HG02571 (cell line): ENCODE data around the gene TAS2R13.

Experiments used
- ATAC-seq: cut with Tn5 transposase; IDR thresholded peaks from one replicate; pipeline ENCODE4 v1.9.1; 2021; ENCODE audit warnings: mild to moderate bottlenecking, moderate library complexity; ENCODE audit not compliant: unreplicated experiment

Gene TAS2R13, protein sequence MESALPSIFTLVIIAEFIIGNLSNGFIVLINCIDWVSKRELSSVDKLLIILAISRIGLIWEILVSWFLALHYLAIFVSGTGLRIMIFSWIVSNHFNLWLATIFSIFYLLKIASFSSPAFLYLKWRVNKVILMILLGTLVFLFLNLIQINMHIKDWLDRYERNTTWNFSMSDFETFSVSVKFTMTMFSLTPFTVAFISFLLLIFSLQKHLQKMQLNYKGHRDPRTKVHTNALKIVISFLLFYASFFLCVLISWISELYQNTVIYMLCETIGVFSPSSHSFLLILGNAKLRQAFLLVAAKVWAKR

DNA sequence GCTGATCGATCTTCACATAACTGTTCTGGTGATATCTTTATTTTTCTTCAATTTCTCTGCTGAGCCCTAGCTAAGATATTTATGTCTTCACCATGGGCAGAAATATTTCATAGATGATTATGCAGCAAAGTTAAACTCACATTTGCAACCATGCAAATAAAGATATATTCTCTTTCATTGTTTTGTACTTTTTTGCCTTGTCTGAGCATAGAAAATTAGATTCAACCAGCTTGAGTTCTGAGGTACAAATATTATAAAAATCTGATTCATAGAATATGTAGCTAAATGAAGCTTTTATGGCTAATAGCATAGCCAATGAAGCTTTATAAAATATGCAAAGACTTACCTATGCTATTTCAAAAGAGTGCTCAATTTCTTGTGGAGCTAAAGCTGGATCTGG, at the start of gene TAS2R13:
TAS2R13 (minus strand) TSS at position 101 of the 400 bp plus-strand sequence. CDS start 264 bp downstream, outside the sequence.
- ATAC-seq = no peak

- no peak for ATAC-seq
These were observed 48.4 kb upstream of the TAS2R13 start for GRCh38 chr12:10957741-10958140.

- no peak for ATAC-seq
These were observed 46.7 kb upstream of the TAS2R13 start for GRCh38 chr12:10956085-10956484.

DNA sequence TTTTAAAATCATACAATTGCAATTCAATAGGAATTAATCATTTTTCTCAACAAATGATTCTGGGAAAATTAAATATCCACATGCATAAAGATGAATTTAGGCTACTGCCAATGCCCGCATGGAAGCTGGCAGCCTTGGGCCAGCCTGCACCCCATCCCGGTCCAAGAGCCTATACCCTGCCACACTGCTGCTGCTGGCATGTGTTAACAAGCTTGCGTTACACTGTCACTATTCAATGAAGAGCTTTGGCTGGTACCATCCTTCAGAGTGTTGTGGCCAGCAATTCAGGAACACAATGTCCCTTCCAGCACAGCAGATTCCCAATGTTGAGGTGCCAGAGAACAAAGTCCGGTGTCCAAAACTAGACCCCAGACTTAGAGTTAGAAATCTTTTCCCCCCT, 43.3 kb upstream of the TAS2R13 start:
- no peak for ATAC-seq

DNA sequence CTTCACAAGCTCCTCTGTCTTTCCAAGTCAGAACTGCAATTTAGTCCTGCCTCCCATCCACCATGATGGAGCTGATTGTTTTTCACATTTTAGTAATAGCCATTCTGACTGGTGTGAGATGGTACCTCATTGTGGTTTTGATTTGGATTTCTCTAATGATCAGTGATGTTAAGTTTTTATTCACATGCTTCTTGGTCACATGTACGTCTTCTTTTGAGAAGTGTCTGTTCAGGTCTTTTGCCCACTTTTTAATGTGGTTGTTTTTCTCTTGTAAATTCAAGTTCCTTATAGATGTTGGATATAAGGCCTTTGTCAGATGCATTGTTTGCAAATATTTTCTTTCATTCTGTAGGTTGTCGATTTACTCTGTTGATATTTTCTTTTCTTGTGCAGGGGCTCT, 33.8 kb upstream of the TAS2R13 start:
- no peak for ATAC-seq

GRCh38 chr12:10941916-10942607, 32.7 kb upstream of the TAS2R13 start:
- no peak for ATAC-seq

DNA sequence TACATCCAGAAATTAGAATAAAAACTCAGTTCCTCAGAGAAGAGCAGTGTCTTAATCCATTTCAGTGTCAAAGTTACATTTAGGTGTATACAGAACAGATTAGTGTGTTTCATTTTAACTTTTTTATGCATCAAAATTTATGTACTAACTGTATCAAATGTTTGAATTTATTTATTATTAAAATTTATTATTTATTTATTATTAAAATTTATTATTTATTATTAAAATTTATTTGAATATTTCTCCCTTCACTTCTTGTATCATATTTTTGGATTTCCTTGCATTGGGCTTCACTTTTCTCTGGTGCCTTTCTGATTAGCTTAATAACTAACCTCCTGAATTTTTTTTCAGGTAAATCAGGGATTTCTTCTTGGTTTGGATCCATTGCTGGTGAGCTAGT, 32.0 kb upstream of the TAS2R13 start:
- no peak for ATAC-seq

GRCh38 chr12:10940389-10940788, 31.0 kb upstream of the TAS2R13 start:
- ATAC-seq = no peak

DNA sequence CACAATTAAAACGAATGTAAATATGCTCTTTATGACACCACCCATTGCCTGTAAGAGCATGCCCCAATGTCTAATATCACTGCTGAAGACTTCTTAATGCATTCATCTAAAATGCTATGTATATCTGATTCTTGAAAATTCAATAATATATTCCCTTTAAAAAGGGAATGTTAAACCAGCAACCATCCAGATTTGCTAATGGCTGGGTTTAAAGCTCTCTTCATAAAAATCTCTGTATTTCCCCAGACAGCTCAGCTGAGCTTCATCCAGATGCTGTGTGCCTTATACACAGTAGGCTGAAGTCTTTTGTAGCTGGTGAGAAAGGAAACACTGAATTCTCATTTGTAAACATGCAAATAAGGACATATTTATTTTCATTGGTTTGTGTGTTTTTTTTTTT, 29.8 kb upstream of the TAS2R13 start, which contains the start of gene TAS2R14:
TAS2R14 (minus strand) TSS at position 101 of the 400 bp plus-strand sequence; CDS start at position 45, 56 bp downstream.
- ATAC-seq = no peak

DNA sequence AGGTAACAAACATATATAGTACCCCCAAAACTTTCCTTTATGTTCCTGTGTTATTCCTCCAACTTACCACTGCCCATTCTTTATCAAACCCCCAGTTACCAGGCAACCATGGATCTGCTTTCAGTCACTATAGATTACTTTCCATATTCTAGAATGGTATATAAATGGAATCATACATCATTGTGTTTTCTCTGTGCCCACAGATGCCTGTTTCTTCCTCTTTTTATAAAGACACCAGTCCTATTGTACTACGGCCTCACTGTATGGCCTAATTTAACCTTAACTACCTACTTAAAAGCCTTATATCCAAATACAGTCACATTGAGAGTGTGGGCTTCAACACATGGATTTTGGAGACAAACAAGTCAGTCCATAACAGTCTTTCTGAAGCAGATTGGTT, 27.1 kb upstream of the TAS2R13 start:
- no peak for ATAC-seq

- ATAC-seq = no peak
These were observed 19.5 kb upstream of the TAS2R13 start, which contains the start of gene PRH2 for GRCh38 chr12:10928746-10929286. PRH2 (plus strand) TSS chr12:10929236; CDS start chr12:10929274, 38 bp downstream.

DNA sequence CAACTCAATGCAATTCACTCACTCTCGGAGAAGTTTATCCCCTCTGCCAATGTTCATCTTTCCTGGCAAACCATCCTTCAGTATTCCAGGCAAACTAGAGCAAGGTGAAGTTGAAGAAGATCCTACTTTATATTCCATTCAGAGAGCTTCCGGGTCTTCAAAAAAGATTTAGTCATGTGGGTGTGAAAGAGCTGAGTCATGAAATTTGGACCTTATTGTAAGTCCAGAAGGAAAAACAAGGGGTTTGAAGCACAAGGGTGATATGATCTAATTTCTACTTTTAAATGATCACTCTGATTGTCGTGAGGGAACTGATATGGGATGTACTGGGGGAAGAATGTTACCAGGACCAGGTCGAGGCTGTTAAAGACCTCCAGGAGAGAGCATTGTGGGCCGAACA, 16.9 kb upstream of the TAS2R13 start:
- ATAC-seq = no peak

DNA sequence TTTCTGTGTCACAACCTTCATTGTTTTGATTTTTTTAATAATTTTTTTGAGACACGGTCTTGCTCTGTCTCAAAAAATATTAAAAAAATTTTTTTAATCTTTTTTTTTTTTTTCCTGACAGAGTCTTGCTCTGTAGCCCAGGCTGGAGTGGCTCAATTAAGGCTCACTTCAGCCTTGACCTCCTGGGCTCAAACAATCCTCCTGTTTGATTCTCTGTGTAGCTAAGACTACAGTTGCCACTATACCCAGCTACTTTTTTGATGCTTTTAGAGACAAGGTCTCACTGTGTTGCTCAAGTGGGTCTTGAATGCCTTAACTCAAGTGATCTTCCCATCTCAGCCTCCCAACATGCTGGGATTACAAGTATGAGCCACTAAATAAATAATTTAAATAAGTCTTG, 10.4 kb upstream of the TAS2R13 start:
- ATAC-seq = no peak

GRCh38 chr12:10910380-10910779, 1.0 kb upstream of the TAS2R13 start:
- ATAC-seq = no peak

DNA sequence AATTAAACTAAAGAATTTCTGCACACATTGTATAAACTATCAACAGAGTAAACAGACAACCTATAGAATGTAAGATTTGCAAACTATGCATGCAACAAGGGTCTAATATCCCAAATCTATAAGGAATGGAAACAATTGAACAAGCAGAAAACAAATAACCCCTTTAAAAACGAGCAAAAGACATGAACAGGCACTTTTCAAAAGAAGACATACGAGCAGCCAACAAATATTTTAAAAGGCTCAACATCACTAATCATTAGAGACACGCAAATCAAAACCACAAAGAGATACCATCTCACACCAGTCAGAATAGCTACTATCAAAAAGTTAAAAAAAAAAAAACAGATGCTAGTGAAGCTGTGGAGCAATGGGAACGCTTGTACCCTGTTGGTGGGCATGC, 4.7 kb downstream of the TAS2R13 start:
- ATAC-seq = no peak

- no peak for ATAC-seq
These were observed 7.9 kb downstream of the TAS2R13 start for GRCh38 chr12:10901427-10901826.

DNA sequence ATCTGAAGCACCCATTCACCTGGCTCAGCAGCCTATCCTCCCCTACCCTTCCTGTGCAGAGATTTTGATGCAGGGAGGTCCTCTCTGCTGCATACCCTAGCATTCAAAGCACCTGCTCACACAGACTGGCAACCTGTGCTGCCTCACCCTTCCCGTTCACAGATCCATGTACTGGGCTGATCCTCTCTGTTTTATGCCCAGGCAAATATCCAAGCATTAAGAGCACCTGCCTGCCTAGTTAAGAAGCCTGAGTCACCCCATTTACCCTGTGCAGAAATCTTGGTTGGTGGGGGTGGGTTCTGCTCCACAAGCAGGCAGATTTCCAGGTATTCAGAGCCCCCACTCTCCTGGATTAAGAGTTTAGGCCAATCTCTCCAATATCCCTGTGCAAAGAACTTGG, 8.4 kb downstream of the TAS2R13 start:
- ATAC-seq = no peak

DNA sequence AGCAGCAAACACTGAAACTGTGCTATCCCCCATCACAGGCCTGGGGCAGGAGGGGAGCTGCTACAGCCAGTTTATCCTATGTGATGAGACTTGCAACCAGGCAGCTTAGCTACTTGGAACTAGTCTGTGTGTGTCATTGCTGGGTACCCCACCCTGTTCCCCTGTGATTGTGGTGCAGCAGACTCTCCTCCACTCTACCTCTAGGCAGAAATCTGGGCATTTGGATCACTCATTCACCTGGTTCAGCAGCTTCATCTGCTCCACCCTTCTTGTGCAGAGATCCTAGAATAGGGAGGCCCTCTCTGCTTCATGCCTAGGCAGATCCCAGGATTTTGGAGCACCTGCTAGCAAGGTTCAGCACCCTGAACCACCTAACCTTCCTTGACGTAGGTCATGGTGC, 8.8 kb downstream of the TAS2R13 start:
- ATAC-seq = no peak

DNA sequence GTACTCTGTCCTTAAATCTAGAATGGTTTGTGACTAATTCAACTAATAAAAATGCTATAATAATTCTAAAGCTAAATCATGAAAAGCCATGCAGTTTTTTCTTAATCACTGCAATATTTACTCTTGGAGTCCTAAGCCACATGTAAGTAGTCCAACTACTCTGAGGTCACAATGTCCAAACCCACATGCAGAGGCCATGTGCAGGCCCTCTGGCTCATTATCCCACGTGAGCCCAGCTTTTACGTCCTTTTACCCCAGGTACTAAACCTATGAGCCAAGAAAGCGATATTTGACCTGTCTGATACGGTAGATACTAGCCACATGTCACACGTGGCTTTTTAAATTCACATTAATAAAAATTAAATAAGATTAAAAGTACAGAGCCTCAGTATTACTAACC, 12.5 kb downstream of the TAS2R13 start:
- ATAC-seq = no peak

DNA sequence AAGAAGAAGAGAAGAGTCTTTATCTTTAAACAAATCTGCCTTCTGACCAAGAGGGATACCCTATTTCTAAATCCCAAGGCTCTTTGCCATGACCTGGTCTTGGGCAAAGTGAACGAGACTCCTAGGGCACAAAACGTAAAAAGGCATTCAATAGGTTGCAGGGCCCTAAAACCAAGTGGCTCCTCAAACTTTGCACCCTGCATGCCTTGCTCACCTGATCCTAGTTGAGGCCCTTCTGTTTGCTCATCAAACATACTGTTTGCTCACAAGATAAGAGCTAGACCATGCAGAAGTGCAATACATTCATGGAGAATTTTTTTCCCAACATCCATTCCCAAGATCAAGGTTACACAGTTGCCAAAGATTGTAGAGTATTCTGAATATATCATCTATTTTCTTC, 17.4 kb downstream of the TAS2R13 start:
- no peak for ATAC-seq

GRCh38 chr12:10889226-10889625, 20.1 kb downstream of the TAS2R13 start:
- ATAC-seq = no peak

- ATAC-seq = no peak
These were observed 25.2 kb downstream of the TAS2R13 start, which contains the start of gene PRH1 for GRCh38 chr12:10884086-10884725. PRH1 (minus strand) TSS chr12:10884255; CDS start chr12:10884217, 38 bp downstream.
